ENCODE data around the gene CEP112.

Gene CEP112

GRCh38 chr17:65920996-65921395 is 270.9 kb downstream of the CEP112 start:
- DNase-seq = no peak

- DNase-seq = no peak
These were observed 273.0 kb downstream of the CEP112 start for GRCh38 chr17:65918916-65919315.

DNA sequence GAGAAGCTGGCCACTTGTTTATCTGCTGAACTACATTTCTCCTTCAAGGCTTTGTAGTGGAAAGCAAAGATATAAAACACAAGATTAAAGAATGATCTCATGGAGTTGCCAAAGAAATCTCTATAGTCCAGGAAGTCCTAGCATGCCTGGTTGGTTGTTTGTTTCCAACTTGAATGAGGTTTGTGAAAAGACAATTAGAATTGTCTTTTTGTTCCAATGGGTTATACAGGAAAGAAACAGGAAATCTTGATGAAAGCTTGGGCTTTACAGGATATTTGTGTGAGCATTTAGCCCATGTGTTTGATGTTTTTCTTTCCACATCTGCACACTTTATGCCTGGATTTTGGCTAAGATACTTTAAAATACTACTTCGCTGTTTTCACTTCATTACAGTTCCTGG is 273.4 kb downstream of the CEP112 start:
- DNase-seq = no peak

DNA sequence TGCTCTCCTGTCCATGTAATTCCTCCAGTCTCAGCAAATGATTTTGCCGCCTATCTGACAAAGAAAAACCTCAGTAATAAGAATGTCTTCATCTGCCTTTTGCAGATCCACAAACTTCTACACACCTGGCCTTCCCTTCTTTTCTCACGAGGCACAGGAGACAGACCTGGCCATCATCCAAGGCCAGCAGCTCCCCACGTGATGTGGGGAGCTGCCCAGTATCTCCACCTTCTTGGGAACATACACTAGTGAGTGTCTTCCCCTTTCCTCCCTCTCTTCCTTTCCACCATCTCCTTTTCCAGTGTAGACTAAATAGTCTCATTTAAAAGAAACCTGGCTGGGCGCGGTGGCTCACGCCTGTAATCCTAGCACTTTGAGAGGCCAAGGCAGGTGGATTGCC is 274.4 kb downstream of the CEP112 start:
- no peak for DNase-seq

GRCh38 chr17:65916425-65916824 is 275.5 kb downstream of the CEP112 start:
- DNase-seq = no peak

- no peak for DNase-seq
These were observed 277.1 kb downstream of the CEP112 start for GRCh38 chr17:65914784-65915342.

GRCh38 chr17:65913326-65913850 is 278.5 kb downstream of the CEP112 start:
- no peak for DNase-seq

GRCh38 chr17:65910836-65911235 is 281.1 kb downstream of the CEP112 start:
- no peak for DNase-seq

DNA sequence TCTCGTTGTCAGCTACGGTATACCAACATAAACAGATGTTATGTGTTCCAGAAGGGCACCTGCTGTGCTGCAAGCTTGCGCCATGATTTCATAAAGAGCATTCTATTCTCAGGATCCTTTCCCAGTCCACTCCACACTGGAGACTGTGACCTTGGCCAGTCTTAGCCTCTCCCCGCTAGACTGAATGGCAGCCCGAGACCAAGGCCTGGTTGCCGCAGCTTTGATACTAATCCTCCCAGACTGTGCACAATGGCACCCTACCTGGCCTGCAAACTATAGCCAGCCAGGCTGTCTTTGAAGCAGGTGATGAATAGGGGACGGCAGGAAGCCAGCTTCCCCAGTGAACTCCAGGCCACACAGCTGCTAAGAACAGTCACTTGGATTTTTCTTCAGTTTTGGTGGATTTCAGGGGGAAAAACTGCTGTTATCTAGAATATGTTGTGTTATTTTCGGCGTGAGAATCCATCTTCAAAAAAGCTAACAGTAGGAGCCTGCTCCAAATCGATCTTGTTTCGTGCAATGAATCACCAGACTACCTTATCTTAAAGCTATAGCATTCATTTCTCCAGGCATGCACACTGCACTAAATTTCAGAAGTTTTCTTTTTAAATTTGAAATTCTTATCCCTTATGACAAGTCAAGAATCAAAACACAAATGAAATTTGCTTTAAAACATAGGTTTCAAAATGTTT is 289.0 kb downstream of the CEP112 start:
- DNase-seq = no peak

- DNase-seq = no peak
These were observed 289.8 kb downstream of the CEP112 start for GRCh38 chr17:65902155-65902554.

DNA sequence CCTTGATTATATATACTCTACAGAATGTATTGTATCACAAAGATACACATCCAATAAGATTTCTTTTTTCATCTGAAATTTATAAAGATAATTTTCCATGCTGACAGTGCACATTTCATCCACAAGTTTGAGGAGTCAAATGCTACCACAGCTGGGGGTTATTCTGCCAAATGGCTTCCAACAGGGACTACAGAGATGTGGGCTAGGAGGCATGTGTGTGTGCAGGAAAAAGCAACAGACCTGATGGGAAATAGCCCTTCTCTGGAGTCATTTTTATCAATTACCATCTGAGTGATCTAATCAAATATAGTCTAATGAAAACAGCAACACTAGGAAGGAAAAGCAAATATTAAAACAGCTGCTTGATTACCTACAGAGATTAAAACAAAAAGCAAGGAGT is 290.5 kb downstream of the CEP112 start:
- DNase-seq = no peak

DNA sequence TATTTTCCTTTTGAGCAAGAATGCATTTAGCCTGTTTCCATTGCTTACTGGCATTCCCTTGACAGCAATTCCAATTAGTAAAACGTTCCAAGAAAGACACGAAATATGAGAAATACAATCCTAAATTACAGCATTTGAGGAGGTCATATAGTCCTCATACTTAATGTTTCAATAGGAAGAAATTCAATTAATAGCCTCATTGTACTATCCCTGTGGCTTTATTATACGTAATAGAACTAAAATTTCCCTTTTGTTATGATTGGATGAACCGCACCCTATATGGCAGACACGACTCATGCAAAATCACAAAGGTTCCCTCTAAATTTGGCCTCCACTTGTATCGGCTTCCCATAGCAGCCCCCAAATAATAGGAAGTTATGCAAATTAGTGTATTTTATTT is 291.7 kb downstream of the CEP112 start:
- DNase-seq = no peak

- no peak for DNase-seq
These were observed 293.3 kb downstream of the CEP112 start for GRCh38 chr17:65898651-65899050.

DNA sequence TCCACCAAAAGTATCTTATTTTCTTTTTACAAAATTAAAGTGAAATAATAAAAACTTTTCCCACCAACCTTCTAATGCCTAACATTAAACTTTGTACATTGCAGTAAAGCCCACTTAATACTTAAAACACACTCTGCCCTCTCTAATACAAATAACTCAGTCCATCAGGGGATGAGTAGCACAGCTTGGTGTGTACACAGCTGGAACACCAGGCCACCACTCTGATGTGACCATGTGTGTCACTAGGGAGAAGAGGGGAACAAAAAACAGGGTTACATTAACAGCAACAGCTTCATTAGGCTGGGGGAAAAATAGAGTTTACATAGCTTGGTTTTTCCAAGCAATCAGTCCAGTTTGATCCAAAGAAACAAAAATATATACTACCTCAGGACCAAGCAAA is 295.0 kb downstream of the CEP112 start:
- no peak for DNase-seq

- DNase-seq = no peak
These were observed 296.0 kb downstream of the CEP112 start for GRCh38 chr17:65895969-65896368.

DNA sequence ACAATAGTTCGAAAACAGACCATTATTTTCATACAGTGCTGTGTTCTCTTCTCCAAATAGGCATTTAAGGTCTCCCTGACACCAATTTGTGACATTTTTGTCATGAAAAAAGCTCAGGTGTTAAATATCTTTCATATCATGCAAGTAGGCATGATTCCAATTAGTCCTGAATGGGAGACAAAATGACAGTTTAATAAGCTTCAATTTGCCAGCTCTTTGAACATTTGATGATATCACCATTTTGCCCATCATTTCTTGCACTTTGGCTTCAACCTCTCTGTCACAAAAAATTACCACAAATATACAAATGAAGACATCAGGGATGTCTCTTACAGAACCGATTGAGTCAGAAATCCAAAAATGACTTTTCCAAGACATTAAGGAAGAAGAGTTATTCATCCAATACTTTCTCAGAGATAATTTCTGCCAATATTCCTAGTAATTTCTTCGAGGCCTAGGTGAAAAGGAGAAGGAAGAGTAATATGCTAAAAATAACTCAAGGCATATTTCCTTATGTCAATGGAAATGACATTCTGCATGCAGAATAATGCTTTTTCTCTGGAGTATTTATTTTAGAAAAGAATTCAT is 298.1 kb downstream of the CEP112 start:
- DNase-seq = no peak

- DNase-seq = no peak
These were observed 299.0 kb downstream of the CEP112 start for GRCh38 chr17:65892912-65893377.

- DNase-seq = no peak
These were observed 300.6 kb downstream of the CEP112 start for GRCh38 chr17:65891231-65891735.

DNA sequence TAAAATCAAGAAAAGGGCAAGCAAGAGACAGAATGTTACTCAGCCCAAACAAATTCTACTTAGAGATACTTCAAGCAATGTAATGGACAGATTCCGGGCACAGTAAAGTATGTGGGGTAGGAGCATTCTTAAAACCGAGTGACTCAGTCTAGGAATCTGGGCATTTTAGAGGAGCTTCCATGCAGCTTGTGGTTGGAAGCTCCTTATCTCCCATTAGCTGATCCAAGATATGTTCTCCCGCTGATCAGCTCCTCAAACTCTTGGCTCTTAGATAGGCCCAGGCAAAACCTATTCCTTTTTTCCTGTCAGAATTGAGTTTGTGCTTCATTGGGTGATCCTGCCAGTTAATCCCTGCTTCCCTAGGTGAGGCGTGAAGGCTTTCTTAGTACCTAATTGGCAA is 303.3 kb downstream of the CEP112 start:
- no peak for DNase-seq

DNA sequence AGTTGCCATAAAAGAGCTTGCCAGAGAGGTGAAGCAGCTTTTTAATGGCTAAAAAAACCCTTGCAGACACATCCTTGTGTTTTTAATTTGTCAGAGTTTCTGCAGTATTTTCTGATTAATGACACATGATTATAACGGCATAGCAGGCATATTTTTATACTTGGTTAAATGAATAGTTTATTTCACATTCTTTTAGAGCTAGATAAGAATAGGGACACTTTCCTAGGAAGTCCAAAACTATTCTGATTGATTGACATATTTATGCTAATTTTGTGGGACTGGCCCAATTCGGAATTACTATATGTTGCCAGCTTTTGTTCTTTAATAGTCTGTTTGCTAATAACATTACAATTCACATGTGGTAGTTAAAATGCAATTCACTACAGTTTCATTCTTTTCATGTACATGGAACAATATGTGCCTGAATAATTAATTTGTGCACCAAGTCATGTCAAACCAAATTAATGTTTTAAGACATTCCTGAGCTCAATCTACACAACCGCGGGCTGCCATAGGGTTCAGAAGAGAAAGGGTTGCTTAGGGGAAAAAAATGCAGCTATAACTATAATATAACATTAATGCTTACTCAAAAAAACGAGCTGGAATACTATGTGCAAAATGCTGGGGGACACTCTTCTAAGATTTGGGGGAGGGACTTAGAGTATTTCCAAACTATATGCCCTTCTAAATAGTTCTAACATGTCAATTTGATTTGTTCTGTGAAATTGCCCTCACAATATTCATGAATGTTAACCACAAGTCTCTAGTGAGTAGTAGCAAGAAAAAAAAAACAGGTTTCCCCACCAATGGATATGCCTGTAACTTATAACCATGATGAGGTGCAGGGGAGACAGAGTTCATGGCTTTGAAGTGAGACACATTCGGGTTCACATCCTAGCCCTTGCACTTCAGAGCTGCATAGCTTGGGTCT is 305.4 kb downstream of the CEP112 start:
- no peak for DNase-seq

DNA sequence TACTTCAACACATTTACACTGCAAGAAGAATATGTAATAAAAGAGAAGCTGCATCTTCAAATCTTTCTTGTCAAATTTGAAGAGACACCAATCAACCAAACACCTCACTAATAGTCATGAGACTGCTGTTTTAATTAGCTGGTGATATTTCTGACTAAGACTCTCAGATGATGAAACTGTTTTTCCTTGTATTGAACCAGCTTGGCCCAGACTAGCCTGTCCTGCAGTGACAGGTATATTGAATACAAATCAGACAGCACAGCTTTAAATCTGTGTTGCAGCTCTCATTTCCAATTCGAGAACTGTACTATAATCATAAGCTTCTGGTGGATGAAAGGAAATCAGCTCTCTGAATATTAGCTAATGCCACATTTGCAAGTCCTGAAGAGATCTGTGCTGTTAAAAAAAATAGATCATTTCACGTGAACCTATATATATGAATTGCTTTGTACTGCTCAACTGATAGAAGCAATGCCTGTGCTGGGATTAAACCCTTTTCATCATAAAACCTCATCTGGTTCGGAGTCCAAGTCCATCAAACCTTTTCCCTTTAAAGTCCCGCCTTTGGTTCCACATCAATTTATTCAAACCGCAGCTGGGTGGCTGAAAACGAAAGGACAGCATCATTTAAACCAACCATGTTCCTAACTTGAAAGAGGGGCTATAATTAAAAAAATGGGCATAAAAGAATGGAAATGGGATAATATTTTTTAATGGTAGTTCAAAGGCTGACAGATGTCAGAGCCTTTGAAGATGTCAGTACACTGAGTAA is 306.2 kb downstream of the CEP112 start:
- no peak for DNase-seq

DNA sequence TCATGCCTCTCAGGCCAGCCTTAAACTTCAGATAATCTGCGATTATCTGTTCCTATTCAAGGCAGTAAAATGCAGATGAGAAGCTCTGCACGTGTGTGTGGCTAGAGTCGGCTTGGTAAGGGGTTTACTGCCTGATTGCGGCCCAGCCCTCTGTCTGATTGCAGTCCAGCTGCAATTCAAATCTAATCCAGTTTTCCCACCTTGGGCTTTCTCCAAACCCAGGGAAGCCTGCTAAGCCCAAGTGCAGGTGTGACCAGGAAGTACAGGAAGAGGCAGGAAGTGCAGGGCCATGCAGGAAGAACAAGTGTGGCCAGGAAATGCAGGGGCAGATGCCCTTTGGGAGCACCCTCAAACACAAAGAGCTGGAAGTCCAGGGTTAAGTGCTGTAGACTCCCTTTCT is 314.9 kb downstream of the CEP112 start:
- DNase-seq = no peak
